Endothelial cell of umbilical vein (primary cell): ENCODE results near the gene MARK1. TPM values are rescaled to one million over a fixed set of nuclear protein-coding genes. Genes with fewer than 3 reads are reported as not detected.

Experiments
- BruUV-seq: library from RNA; stranded (reverse); fragments of 400-500 nt; replicated peaks from 2 replicates; lab custom pipeline; 2021; lab: Mats Ljungman, UMichigan
- CTCF ChIA-PET: fragments of 300-600, 350-600 bp; sonication (Branson Sonifier 250); formaldehyde crosslinking; loops from one replicate; lab custom pipeline; 2021; ENCODE audit warnings: antibody characterized with exemption, inconsistent platforms; lab: Charles Lee
- POLR2A ChIA-PET: fragments of 300-600, 350-600 bp; sonication (Branson Sonifier 250); formaldehyde crosslinking; loops from one replicate; lab custom pipeline; 2021; ENCODE audit warnings: antibody characterized with exemption, inconsistent platforms; lab: Charles Lee
- DNase-seq: peaks from one replicate; pipeline ENCODE4 v3.0.0-alpha.2; 2011; ENCODE audit warnings: low read depth, low spot score
- FAIRE-seq: peaks from 2 replicates; lab custom pipeline; 2011; peaks lifted over from hg19 to GRCh38; lab: Jason Lieb, UNC
- H2AFZ ChIP-seq: 2 replicates; pipeline ENCODE4 v1.6.0; 2012; ENCODE audit warnings: low read depth, low read length, control low read depth, inconsistent platforms
- H3K27ac ChIP-seq: 2 replicates; pipeline ENCODE4 v1.5.1; 2011; ENCODE audit warnings: low read depth, mild to moderate bottlenecking, control low read depth, low read length, moderate library complexity; ENCODE audit not compliant: insufficient read depth
- H3K27me3 ChIP-seq, 2 experiments: 2 replicates each; pipeline versions ENCODE4 v1.6.0 to v1.6.1; 2011; ENCODE audit warnings: low read length in 2 of 2, mixed read lengths in 1 of 2; ENCODE audit not compliant: control insufficient read depth in 2 of 2, insufficient read depth in 2 of 2
- H3K36me3 ChIP-seq, 2 experiments: 2 replicates in 1 of 2; 3 replicates in 1 of 2; pipeline ENCODE4 v1.5.1; 2011; ENCODE audit warnings: low read length in 2 of 2, mild to moderate bottlenecking in 1 of 2, moderate library complexity in 1 of 2; ENCODE audit not compliant: control insufficient read depth in 2 of 2, insufficient read depth in 2 of 2; ENCODE audit errors: extremely low read depth in 1 of 2
- H3K4me1 ChIP-seq: 3 replicates; pipeline ENCODE4 v1.5.1; 2011; ENCODE audit warnings: mild to moderate bottlenecking, low read length; ENCODE audit not compliant: control insufficient read depth, insufficient read depth; ENCODE audit errors: extremely low read depth
- H3K4me2 ChIP-seq: 2 replicates; pipeline ENCODE4 v1.6.1; 2011; ENCODE audit warnings: low read length, control low read depth, mixed read lengths; ENCODE audit not compliant: insufficient read depth
- H3K4me3 ChIP-seq, 3 experiments: fragments of 200-600 bp in 1 of 3; sonication (generic), shearing (Covaris generic) in 1 of 3; replicated peaks in 1 of 3; 2 replicates each; pipeline ENCODE4 v1.5.1; 2011 to 2016; ENCODE audit warnings: control low read depth in 3 of 3, low read length in 3 of 3, mild to moderate bottlenecking in 2 of 3, inconsistent platforms in 1 of 3, low read depth in 1 of 3, moderate library complexity in 1 of 3; ENCODE audit not compliant: insufficient read depth in 1 of 3
- H3K79me2 ChIP-seq: 2 replicates; pipeline ENCODE4 v1.6.0; 2012; ENCODE audit warnings: low read length, inconsistent platforms; ENCODE audit not compliant: control insufficient read depth, insufficient read depth
- H3K9ac ChIP-seq: replicated peaks from 2 replicates; pipeline ENCODE3; 2011; ENCODE audit warnings: low read length, control low read depth; ENCODE audit not compliant: insufficient read depth; ENCODE audit errors: extremely low read depth
- H3K9me1 ChIP-seq: replicated peaks from 3 replicates; pipeline ENCODE4 v1.6.0; 2011; ENCODE audit warnings: mild to moderate bottlenecking, low read length; ENCODE audit not compliant: control insufficient read depth, insufficient read depth; ENCODE audit errors: extremely low read depth
- H3K9me3 ChIP-seq: replicated peaks from 2 replicates; pipeline ENCODE4 v1.5.1; 2012; ENCODE audit warnings: low read length, inconsistent platforms; ENCODE audit not compliant: control insufficient read depth, insufficient read depth
- H4K20me1 ChIP-seq: replicated peaks from 2 replicates; pipeline ENCODE3; 2011; ENCODE audit warnings: mild to moderate bottlenecking, low read length; ENCODE audit not compliant: control insufficient read depth, insufficient read depth; ENCODE audit errors: extremely low read depth
- EZH2 ChIP-seq: IDR thresholded peaks from 2 replicates; pipeline ENCODE4 v1.6.1; 2012; ENCODE audit warnings: borderline replicate concordance, low read depth, mild to moderate bottlenecking, moderate library complexity, low read length, inconsistent platforms; ENCODE audit not compliant: severe bottlenecking
- FOS ChIP-seq: IDR thresholded peaks from 2 replicates; pipeline ENCODE4 v1.6.1; 2011; ENCODE audit warnings: mild to moderate bottlenecking, low read length, moderate library complexity, borderline replicate concordance; ENCODE audit not compliant: insufficient read depth
- GATA2 ChIP-seq: IDR thresholded peaks from 2 replicates; pipeline ENCODE4 v1.7.0; 2011; ENCODE audit warnings: low read depth, mild to moderate bottlenecking, moderate library complexity, mixed read lengths, low read length; ENCODE audit not compliant: insufficient read length, insufficient read depth
- JUN ChIP-seq: IDR thresholded peaks from 2 replicates; pipeline ENCODE4 v1.6.1; 2011; ENCODE audit warnings: borderline replicate concordance, low read depth; ENCODE audit not compliant: insufficient read length, insufficient read depth
- MAX ChIP-seq: IDR thresholded peaks from 2 replicates; pipeline ENCODE4 v1.6.1; 2011; ENCODE audit not compliant: insufficient read depth, insufficient read length
- MYC ChIP-seq: IDR thresholded peaks from one replicate; pipeline ENCODE4 v1.6.1; 2011; ENCODE audit warnings: mild to moderate bottlenecking, low read depth, low read length
- POLR2A ChIP-seq: IDR thresholded peaks from 2 replicates; pipeline ENCODE4 v1.6.1; 2012; ENCODE audit warnings: low read depth, mild to moderate bottlenecking, control low read depth, low read length
- dilution Hi-C: fragments of 300-500 bp; cut with MboI; formaldehyde crosslinking; loops from one replicate; pipeline ENCODE4 v1.15.0; 2019; ENCODE audit warnings: low sequenced_read_pairs; ENCODE audit not compliant: extremely low pct_ligation_motif_present
- intact Hi-C: fragments of 100-400 bp; cut with micrococcal nuclease; formaldehyde crosslinking; loops from one replicate; pipeline ENCODE4 v1.10.0; 2022
- polyA plus RNA-seq, 4 experiments: library from polyadenylated mRNA; depleted of rRNA in 3 of 4; stranded (reverse) in 3 of 4; unstranded in 1 of 4; fragments of >200 nt; gene quantifications; 2 replicates each; pipeline versions ENCODE4 v1.2.1 to v1.2.3, GENCODE V29; 2011 to 2012; ENCODE audit warnings: missing spikeins in 1 of 4
- total RNA-seq: library from RNA; stranded (reverse); gene quantifications from 2 replicates; pipeline ENCODE4 v1.2.3, GENCODE V29; 2021
- TF ChIP-seq, protein P1 (sequence below), 2 donors: IDR thresholded peaks; 1 replicate in 1 of 2; 2 replicates in 1 of 2; pipeline ENCODE4 v1.5.1; 2011; ENCODE audit warnings: low read length in 2 of 2, mild to moderate bottlenecking in 2 of 2, moderate library complexity in 2 of 2, control low read depth in 1 of 2, inconsistent platforms in 1 of 2, low read depth in 1 of 2; ENCODE audit not compliant: insufficient read depth in 1 of 2; ENCODE audit errors: extremely low read depth in 1 of 2

The MARK1 gene
- total and polyA plus RNA-seq, 2 donors (not counting 3 experiments of a cell fraction or from before 2014, with no cell fraction given) = 1.2 to 5.5 TPM

GRCh38 chr1:220699044-220699443, 171.1 kb downstream of the MARK1 start:
- H3K9ac ChIP-seq = no peak overlapping the region
- DNase-seq = no peak
- no peaks in the 10 kb centered on the region for H3K9me3 ChIP-seq
- intact Hi-C loops = no loop called here
- no peaks in the 10 kb centered on the region for H3K27me3 ChIP-seq
- ChIA-PET CTCF (interaction anchor here (0.7 to 3.6 kb wide), 5 partner anchors 8 to 77 kb away, joined by 3 to 17 read pairs (median 8); partner anchors contain the start of gene C1orf115), POLR2A (no interaction called here)
- H3K4me3 ChIP-seq = no peak overlapping the region
- H3K27ac ChIP-seq = no peak overlapping the region
- TF ChIP-seq FOS (no peak), JUN (no peak), MYC (no peak), MAX (no peak), EZH2 (no peak), POLR2A (no peak), GATA2 (no peak)
- TF ChIP-seq, protein P1, sequence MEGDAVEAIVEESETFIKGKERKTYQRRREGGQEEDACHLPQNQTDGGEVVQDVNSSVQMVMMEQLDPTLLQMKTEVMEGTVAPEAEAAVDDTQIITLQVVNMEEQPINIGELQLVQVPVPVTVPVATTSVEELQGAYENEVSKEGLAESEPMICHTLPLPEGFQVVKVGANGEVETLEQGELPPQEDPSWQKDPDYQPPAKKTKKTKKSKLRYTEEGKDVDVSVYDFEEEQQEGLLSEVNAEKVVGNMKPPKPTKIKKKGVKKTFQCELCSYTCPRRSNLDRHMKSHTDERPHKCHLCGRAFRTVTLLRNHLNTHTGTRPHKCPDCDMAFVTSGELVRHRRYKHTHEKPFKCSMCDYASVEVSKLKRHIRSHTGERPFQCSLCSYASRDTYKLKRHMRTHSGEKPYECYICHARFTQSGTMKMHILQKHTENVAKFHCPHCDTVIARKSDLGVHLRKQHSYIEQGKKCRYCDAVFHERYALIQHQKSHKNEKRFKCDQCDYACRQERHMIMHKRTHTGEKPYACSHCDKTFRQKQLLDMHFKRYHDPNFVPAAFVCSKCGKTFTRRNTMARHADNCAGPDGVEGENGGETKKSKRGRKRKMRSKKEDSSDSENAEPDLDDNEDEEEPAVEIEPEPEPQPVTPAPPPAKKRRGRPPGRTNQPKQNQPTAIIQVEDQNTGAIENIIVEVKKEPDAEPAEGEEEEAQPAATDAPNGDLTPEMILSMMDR (IDR thresholded peaks at IDR 0.05; ENCODE audit: extremely low read depth in 1 of 2, insufficient read depth in 1 of 2, low read depth in 1 of 2, low read length in 2 of 2) = no peak
- BruUV-seq = no TSS peak
- H3K4me1 ChIP-seq = no peaks in the 10 kb centered on the region
- dilution Hi-C loops = no loop called here
- H4K20me1 ChIP-seq = no peaks in the 10 kb centered on the region
- H3K9me1 ChIP-seq = no peaks in the 10 kb centered on the region
- peaks cover 0 to 10% of the 10 kb centered on the region in 2 experiments for H3K36me3 ChIP-seq
- no peak overlapping the region for H3K4me2 ChIP-seq
- no peak overlapping the region for H2AFZ ChIP-seq
- no peak for FAIRE-seq
- H3K79me2 ChIP-seq = no peaks in the 10 kb centered on the region
